ENCODE measurements around the gene TP53INP2. TPM values are rescaled to one million over a fixed set of nuclear protein-coding genes. Genes with fewer than 3 reads are reported as not detected.

The TP53INP2 gene
- total and polyA plus RNA-seq, 2 of the 13 experiments (the other 11 are each of a cell fraction or from before 2014, with no cell fraction given), result 5.2 to 18.8 TPM

- DNase-seq (ENCODE audit: low spot score), result no peak
- ChIA-PET POLR2A (interaction anchor here (1.2 to 1.6 kb wide), 3 partner anchors 16 to 108 kb away, joined by 3 to 7 read pairs (median 5); no protein-coding TSS in a partner anchor), CTCF (ENCODE audit: low intra/inter-chr PET ratio, low total read pairs) (no interaction called here)
- H3K36me3 ChIP-seq (replicated peaks in 1 of 2; ENCODE audit: control insufficient read depth in 1 of 2, insufficient read depth in 2 of 2, low read length in 2 of 2), result peaks cover 18 to 57% of the 10 kb centered on the region in 2 experiments
- H3K79me2 ChIP-seq (ENCODE audit: insufficient read depth, low read length), result no peaks in the 10 kb centered on the region
- H2AFZ ChIP-seq (ENCODE audit: low read length), result no peak overlapping the region
- no peak for FAIRE-seq
- H3K27ac ChIP-seq (ENCODE audit: extremely low read length, insufficient read depth, low read length), result no peak overlapping the region
- no peaks in the 10 kb centered on the region for H3K9me3 ChIP-seq (ENCODE audit: low read length)
- intact Hi-C loops (cut with micrococcal nuclease; ENCODE audit: unreplicated experiment), result no loop called here
- peaks cover 28% of the 10 kb centered on the region for H3K4me1 ChIP-seq (ENCODE audit: insufficient read depth, low read length)
- no peak overlapping the region for H3K9ac ChIP-seq (ENCODE audit: insufficient read depth, low read depth, low read length)
- no peak overlapping the region for H3K4me2 ChIP-seq (ENCODE audit: low read depth, low read length)
- no peaks in the 10 kb centered on the region for H3K27me3 ChIP-seq (ENCODE audit: control insufficient read depth in 1 of 2, insufficient read depth in 2 of 2, low read length in 2 of 2)
- no peaks in the 10 kb centered on the region for H4K20me1 ChIP-seq (ENCODE audit: insufficient read depth, low read length)
- no peak overlapping the region for H3K4me3 ChIP-seq (replicated peaks in 1 of 3; ENCODE audit: insufficient read depth in 1 of 3, low read depth in 2 of 3, low read length in 3 of 3)
- BruUV-seq (replicated peaks), result no TSS peak
- TF ChIP-seq ZMAT3 (CRISPR knock-in tag; conservative IDR thresholded peaks at IDR 0.05), result no peak
- TF ChIP-seq ARID5B (CRISPR knock-in tag; IDR thresholded peaks at IDR 0.05), result no peak
- peak; percentile 67 for TF ChIP-seq ZFP36 (IDR thresholded peaks at IDR 0.05; ENCODE audit: borderline replicate concordance, low read depth, low read length, partially characterized antibody)
- no peak for TF ChIP-seq ZNF703 (CRISPR knock-in tag; IDR thresholded peaks at IDR 0.05; ENCODE audit: borderline replicate concordance)
- ATAC-seq, result no peak
- 98% methylated on average over 2 of the region's 2 CpGs for WGBS (ENCODE audit: low lambda C conversion rate)
- in situ Hi-C loops (cut with HindIII; ENCODE audit: extremely low pct_ligation_motif_present, low pct_unique_long_range_greater_than_20kb), result no loop called here
Observed at GRCh38 chr20:34729416-34729815, 25.3 kb downstream of the TP53INP2 start.

- intact Hi-C loops (cut with micrococcal nuclease; ENCODE audit: unreplicated experiment), result no loop called here
- Histone ChIP-seq H3K4me1 (ENCODE audit: insufficient read depth, low read length) (no peaks in the 10 kb centered on the region), H3K27me3 (ENCODE audit: control insufficient read depth in 1 of 2, insufficient read depth in 2 of 2, low read length in 2 of 2) (no peaks in the 10 kb centered on the region), H3K36me3 (replicated peaks in 1 of 2; ENCODE audit: control insufficient read depth in 1 of 2, insufficient read depth in 2 of 2, low read length in 2 of 2) (peaks cover 5 to 37% of the 10 kb centered on the region in 2 experiments; a peak in 4 of 5 replicates), H3K9ac (ENCODE audit: insufficient read depth, low read depth, low read length) (no peak overlapping the region), H3K4me3 (replicated peaks in 1 of 3; ENCODE audit: insufficient read depth in 1 of 3, low read depth in 2 of 3, low read length in 3 of 3) (no peak overlapping the region), H3K9me3 (ENCODE audit: low read length) (no peaks in the 10 kb centered on the region), H3K27ac (ENCODE audit: extremely low read length, insufficient read depth, low read length) (no peak overlapping the region), H4K20me1 (ENCODE audit: insufficient read depth, low read length) (no peaks in the 10 kb centered on the region), H2AFZ (ENCODE audit: low read length) (no peak overlapping the region), H3K79me2 (ENCODE audit: insufficient read depth, low read length) (no peaks in the 10 kb centered on the region), H3K4me2 (ENCODE audit: low read depth, low read length) (no peak overlapping the region)
- in situ Hi-C loops (cut with HindIII; ENCODE audit: extremely low pct_ligation_motif_present, low pct_unique_long_range_greater_than_20kb), result no loop called here
- DNase-seq (ENCODE audit: low spot score) (no peak), ATAC-seq (no peak), FAIRE-seq (no peak)
- ChIA-PET POLR2A (no interaction called here), CTCF (ENCODE audit: low intra/inter-chr PET ratio, low total read pairs) (no interaction called here)
- TF ChIP-seq ERF (CRISPR knock-in tag; IDR thresholded peaks at IDR 0.05) (no peak), MLX (CRISPR knock-in tag; IDR thresholded peaks at IDR 0.05) (no peak), CCAR2 (optimal IDR thresholded peaks at IDR 0.05; ENCODE audit: low read depth, low read length) (no peak), ARID3A (IDR thresholded peaks at IDR 0.05; ENCODE audit: low read depth, low read length) (no peak)
- no TSS peak for BruUV-seq (replicated peaks)
- WGBS (ENCODE audit: low lambda C conversion rate), result 100% methylated on average over 1 of the region's 1 CpG
Observed at GRCh38 chr20:34732523-34732922, 28.4 kb downstream of the TP53INP2 start.
